Hematopoietic multipotent progenitor cell treated with erythropoietin and hydrocortisone succinate and interleukin-3 and kit ligand, for 4 days (in vitro differentiated cells): Measurements from ENCODE around the gene CHERP.

Source experiments
- DNase-seq: peaks from one replicate; pipeline ENCODE4 v3.0.0-alpha.2; 2015

CHERP gene

DNA sequence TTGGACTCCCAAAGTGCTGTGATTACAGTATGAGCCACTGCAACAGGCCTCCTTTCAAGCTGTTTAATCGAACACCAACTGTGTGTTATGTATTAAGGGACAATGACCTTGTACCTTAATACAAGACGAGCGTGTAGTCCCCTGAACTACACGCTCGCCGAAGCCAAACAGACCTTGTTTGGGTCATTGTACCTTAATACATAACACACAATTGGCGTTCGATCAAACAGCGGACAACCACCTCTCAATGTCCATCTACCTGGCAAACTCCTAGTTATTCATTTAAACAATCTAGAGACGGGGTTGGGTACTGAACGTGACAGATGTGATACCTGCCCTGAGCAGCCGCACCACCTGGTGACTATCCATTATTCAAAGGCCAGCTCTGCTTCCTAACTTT, 1.3 kb downstream of the CHERP start:
- no peak for DNase-seq

DNA sequence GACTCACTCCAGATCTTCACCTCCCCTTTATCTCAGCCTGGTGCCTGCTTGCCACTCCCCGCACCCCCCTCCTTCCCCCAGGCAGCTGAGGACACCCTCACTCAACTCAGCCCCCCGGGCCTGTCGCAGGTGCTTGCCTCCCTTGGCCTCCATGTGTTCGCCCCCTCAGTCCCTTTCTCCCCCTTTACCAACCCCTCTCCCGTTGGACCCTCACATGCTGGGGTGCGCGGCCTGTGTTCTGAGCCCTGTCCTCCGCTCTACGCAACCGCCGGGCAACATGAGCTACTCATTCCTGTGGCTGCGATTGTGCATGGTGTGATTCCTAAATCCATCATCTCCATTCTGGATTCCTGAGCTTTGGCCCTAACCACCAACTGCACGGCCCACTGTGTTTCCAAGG, 5.1 kb downstream of the CHERP start:
- DNase-seq = no peak

DNA sequence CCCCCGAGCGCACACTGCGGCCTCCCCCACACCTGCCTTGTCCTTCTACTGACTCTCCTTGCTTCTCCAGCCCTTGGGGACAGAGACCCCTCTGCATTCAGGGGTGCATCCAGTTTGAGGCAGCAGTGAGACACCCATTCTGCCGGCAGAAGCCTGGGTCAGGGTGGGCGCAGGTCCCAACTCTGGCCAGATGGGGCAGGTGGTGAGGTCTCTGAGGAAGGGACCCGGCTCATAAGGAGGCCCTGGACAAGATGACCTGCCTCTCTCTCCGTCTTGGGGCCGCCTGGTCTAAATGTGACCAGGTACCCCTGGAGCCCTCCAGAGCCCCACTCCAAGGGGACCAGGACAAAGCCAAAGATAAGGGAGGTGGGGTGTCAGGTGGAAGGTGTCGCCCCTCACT, 6.1 kb downstream of the CHERP start:
- no peak for DNase-seq

DNA sequence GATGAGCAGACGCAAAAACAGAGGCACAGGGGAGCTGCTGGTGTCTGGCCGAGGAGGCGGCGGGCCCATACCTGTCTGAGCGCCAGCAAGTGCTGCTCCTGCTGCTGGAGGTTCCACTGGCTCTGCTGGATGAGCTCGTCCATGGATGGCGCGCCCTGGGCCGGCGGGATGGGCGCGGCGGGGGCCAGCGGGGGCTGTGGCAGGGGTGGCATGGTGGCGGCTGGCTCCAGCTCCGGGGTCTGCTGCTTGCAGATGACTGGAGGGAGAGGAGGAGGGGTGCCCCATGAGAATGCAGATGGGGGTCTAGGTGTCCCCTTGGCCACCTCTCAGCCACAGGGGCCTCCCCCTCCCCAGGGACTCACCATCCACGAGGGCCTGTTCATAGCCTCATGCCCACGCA, 6.9 kb downstream of the CHERP start:
- no peak for DNase-seq

DNA sequence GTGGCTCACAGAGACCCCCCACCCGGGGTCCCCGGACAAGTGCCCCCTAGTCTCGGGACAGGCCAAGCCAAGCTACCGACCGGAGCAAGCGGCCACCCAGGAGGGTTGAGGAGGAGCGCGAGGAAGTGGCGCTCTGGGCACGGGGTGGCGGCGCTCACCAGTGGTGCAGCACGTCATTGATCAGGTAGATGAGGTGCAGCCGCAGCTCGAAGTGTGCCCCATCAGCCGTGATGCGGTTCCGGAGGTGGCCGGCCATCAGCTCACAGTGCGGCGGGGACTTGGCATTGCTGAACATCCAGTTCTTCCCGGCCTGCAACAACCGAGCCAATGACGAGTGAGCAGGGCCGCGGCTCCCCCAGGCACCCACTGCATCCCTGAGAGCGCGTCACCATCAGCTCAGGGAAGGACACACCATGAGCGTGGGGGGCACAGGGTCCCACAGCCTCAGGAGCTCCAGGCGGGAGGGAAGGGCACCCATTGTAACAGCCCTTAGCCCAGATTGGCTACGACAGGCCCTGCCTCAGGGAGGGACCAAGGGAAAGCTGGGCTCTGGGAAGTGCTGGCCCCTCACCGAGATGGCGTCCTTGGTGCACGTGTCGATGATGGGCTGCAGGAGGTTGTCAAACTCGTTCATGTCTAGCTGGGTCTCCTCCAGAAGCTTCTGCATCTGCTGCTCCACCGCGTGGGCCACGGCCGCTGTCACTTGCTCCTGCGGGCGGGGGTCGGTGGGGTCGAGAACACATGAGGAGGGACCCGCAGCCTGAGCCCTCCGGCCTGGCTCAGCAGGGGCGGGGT, 9.6 kb downstream of the CHERP start:
- DNase-seq = no peak

DNA sequence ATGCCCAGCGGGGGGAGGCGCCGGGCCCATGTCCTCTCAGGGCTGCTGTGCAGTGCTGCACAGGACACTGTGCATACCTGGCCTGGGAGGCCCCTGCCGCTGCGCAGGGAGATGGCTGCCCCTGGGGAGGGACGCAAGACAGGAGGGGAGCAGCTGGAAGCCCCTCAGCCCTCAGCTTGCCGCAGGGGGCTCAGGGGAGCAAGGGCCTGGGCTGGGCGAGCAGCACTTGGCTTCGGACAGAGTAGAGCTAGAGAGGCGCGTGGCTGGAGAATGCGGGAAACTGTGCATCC, 10.9 kb downstream of the CHERP start:
- DNase-seq = no peak

DNA sequence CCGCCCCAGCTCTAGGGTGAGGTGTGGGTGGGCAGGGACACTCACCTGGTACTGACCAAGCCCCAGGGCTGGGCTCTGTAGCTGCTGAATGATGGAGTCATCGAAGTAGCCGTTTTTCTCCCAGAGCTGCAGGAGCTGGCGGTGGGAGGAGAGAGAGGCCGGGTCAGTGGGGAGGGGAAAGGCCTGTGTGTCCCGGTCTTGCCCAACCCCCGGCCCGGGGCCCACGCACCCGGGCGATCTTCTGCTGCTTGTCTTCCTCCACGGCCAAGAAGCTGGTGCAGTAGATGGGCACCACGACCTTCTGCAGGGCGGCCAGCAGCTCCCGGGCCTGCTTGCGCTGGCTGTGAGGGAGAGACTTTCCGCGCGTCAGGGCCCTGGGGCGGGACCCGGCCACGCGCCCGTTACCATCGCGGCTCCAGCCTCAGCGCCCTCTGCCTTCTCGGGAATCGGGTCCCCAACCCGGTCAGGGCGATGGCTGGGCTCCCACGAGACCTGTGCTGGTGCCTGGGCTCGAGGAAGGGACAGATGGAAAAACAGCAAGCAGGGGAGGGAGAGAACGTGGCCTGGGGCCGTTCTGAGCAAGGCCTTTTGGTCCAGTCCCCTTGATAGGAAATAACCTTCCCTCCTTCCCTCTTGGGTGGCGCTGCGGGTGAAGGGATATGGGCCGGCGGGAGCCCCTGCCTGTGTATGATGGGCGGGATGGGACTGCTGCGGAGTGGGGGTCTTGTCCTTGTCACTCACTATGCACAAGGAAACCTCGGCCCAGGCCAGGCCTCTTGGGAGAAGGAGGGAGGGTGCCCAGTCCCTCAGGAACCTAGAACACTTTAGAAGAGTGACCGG, 11.5 kb downstream of the CHERP start:
- DNase-seq = no peak

DNA sequence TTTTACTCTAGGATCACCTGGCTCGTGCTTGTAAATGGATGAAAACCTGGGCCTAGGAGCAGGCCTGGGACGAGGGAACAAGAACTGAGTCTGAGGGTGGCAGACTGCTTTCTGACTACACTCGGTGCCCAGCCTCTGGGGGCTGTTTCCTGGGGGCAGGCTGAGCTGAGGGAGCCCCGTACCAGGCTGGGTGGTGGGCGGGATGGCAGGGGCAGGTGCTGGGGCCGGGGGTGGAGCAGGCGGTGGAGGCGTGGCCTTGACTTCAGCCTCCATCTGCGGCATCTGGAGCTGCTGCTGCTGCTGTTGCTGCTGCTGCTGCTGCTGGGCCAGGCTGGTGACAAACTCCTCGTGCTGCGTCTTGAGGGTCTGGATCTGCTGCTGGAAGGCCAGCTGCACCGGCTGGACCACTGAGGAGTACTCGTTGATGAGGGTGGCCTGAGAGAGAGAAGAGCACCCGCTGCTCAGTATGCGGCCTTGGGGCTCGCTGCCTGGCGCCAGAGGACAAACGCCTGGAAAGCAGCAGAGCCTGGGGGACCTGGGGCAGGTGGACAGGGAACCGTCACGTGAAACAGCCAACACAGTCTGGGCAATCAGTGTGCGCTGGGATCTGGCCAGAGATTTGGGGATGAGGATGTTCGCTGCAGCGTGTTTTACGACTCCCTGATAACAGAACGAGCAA, 12.6 kb downstream of the CHERP start:
- DNase-seq = no peak

DNA sequence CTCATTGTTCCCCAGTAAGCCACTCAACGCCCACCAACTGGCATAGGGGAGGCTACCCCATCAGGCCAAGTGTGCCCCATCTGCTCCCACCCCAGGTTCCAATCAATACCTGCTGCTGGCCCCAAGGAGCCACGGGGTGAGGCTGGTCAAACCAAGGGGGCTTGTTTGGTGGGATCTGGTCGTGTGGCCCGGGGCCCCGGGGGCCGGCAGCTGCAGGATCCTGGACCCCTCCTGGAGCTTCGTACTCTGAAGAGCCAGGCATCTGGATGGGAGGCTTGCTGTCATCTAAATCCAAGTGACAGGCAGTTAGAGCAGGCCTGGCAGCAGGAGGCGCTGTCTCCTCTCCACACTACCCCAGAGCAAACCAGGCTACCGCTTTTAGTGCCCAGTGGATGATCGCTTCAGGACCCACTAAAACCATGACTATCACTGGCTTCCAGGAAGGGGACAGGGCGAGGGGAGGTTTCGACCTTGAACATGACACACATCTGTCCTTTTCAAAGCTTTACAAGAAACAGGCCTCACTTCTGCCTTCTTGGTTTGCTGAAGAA, 14.2 kb downstream of the CHERP start:
- DNase-seq = peak; percentile 65

DNA sequence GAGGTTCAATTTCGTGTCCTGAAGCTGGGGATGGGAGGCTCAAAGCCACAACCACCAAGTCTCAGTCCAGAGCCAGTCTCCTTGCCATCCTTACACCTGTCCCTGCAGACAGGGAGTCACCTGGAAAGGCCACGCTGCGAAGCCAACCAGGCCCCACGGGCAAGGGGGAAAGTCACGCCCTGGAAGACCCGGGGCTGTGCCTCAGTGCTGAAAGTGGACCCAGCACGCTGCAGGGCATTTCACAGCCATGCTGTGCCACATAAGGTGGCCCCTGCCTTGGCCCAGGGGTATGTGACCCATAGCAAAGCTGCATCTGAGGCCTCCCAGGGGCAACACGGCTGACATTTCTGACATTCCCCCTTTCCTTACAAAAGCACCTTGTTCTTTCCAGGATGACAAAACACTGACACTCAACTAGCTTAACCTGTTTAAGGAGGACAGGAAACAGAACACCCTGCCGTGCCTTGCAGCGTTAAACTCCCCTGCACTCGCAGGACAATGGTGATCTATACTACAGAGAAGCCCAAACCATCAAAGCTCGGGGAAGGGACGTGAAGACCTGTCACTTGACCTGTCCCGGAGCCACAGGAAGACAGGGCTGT, 14.8 kb downstream of the CHERP start:
- no peak for DNase-seq

DNA sequence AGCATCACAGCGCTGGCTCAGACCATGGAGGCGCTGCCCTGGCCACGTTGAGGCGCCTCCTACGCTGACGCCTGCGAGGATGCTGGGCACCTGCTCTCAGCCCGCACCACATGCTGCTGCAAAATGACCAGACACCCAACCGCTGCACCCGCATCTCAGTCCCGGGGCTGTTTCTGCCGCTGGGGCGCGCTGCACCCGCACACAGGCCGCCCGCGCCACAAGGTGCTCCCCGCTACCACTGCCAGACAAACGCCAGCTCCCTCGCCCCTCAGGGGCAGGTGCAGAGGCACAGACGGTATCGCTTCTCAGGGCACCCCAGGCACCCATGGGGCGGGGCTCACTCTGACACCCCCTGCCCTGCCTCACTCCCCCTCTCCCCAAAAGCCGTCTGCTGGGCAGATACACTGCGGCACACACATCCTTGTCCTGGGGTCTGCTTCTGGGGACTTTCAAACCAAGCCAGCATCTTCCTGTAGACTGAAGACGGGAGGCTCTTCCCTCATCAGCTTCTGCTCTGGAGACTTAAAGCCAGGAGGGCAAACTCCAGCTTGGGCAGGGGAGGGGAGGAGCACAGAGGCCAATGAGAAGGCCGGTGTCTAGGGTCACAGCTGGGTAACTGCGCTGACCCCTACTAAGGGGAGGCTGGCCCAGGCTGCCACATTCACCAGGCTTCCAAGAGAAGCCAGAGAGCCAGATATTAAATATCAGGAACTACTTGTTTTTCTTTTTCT, 16.3 kb downstream of the CHERP start:
- DNase-seq = no peak

DNA sequence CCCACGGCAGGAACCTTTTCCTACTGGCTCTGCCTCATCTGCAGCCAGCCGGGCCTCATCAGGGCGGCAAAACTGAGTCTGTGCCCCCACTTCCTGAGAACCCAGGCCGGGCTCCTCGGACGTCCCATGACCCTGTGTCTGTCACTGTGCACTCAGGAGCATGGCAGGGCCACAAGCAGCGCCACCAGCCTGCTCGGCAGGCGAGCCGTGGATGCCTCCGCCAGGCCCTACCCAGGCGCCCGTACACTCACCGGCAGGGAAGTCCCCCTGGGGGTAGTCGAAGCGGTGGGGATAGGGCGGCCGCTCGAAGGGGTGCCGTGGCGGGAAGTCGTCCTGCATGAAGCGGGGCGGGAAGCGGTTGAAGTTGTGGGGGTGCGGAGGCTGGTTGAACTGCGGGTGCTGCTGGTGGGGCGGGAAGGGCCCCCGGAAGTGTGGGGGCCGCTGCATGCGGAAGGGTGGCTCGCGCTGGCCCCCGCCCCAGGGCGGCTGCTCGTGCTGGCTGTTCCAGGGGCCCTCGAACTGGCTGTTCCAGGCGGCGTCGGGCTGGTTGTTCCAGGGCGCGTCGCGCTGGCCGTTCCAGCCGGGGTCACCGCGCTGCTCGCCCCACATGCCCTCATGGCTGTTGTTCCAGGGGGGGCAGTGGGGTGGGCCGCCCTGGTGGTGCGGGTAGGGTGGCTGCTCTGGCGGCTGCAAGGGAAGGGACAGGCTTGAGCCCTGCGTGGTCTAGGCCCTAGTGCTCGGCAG, 17.1 kb downstream of the CHERP start:
- no peak for DNase-seq

DNA sequence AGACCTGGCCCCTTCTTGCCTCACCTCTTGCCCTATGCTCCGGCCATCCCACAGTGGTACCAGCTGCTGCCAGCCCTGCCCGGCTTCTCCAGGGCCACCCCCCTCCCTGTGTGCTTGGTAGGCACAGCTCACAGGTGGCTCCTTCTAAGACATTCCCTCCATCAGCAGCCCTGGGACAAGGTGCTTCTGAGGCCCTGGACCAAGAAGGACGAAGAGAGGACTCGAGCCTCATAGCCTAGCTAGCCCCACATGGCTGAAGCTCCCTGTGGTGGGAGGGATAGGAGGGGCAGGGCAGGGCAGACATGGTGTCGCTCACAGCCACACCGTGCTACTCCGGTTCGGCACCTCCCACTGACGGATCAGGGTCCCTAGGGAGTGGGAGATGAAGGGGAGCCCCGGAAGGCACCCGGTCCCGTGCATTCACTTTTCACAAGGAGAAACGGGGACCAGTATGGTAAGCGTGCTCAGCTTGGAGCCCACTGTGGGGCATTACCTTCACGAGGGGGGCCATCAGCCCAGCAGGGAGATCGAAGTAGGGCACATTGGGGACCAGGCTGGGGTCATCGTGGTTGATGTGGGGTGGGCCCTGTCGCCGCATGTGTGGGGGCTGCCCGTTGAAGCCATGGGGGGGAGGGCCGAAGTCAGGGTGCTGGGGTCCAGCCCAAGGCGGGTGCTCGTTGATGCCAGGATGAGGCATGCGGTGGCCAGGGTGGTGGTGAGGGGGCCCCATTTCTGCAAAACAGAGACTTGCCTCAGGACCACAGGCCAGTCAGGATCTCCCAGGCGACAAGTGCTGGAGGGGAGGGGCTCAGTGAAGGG, 19.5 kb downstream of the CHERP start:
- no peak for DNase-seq

DNA sequence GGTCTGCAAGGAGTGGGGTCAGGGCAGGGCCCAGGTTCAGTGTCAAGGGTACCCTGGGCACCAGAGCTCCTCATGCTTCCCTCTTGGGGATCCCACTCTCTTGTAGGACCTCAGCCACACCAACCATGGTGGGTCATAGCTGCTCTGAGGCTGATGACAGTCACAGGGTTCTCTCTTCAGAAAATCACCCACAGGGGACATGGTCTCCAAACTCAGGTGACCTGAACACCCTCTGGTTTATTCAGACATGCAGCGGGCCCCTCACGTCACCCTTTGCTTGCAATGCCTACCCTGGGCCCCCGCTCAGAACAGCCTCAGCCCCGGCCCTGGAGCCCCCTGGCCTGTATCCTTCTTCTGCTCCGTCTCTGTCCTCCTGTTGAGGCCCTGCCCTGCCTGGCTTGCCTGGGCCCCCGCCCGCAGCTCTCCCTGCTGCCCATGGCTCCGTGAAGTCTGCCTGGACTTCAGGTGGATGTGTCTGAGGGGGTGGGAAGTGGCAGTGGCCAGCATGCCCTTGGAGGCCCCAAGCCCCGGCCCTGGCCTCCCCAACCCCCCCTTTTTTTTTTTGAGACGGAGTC, 20.4 kb downstream of the CHERP start:
- no peak for DNase-seq

DNA sequence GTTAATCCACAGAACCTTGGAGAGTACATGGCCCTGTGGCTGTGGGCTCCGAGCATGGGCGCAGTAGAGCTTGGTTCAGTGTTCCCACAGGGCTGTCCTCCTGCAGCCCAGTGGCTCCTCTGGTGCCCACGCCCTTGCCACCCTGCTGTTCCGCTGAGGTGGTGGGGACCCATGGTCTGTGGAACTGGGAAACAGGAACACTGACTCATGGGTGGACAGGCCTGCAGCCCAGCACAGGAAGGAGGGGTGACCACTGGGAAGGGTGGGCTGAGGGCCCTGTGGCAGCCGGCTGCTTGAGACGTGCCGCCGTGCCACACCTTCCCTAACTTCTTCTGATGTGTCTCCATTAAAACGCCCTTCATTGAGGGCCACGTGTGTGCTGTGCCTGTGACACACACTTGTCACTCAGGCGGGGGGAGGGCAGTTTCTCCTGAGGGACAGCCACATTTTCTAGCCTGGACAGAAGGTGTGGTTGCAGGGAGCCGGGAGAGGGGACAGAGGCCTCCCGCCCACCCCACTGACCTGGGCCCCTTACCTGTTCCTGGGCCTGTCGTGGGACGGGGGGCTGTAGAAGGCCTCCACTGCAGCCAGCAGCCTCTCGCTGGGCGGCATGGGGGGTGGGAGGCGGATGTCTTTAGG, 21.1 kb downstream of the CHERP start:
- DNase-seq = no peak

DNA sequence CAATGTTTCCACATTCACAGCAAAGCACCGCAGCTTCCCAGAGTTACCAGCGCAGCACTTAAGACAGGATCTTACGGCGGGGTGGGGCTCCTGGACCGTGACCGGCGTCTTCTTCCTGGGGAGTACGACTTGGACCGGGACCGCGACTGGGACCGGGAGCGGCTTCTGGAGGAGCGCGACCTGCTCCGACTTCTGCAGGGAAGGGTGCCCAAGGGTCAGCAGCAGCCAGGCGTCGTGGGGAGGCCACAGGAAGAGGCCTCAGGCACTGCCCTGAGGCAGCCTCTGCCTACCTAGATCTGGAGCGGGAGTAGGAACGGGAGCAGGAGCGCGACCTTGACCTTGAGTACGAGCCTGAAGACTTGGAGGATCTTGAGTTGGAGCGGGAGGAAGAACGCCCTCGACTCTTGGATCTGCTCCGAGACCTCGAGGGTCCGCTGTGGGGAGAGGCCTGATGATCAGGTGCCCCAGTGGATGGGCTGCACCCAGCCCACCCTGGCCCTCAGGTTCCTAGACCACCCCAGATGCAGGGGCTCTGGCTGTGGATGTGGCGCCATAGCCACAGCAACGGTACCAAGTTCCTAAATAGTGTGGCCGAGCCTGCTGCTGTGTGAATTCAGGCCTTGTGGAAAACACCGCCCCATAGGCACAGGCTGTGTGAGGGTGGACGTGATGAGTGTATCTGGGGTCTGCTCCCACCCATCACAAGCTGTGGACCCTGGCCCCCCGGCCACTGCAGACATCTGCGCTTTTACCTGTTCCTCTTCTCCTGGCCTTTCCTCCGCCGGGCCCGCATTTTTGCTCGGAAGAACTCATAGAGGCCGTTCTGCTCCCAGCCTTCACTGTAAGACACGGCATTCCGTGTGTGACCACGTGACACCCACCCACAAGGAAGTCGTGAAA, 21.9 kb downstream of the CHERP start:
- DNase-seq = no peak

DNA sequence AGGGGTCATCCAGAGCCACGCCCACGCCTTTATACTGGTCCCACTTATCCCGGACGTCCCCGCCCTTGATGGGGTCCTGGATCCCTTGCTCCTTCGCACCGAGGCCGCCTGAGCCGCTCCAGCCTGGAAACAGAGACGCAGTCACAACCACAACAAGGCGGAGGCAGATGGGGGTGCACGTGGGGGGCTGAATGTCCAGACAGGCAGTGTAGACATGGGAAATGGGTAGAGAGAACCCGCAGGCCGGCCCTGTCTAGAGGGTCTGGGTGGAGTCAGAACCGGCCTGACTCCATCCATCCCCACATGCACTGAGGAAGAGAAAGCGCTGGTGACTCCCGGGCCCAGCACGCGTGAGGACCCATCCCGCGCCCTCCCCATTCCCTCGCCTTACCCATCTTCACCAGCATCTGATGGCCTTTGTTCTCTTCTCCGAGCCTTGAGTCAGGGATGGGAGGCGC, 23.0 kb downstream of the CHERP start:
- DNase-seq = no peak

DNA sequence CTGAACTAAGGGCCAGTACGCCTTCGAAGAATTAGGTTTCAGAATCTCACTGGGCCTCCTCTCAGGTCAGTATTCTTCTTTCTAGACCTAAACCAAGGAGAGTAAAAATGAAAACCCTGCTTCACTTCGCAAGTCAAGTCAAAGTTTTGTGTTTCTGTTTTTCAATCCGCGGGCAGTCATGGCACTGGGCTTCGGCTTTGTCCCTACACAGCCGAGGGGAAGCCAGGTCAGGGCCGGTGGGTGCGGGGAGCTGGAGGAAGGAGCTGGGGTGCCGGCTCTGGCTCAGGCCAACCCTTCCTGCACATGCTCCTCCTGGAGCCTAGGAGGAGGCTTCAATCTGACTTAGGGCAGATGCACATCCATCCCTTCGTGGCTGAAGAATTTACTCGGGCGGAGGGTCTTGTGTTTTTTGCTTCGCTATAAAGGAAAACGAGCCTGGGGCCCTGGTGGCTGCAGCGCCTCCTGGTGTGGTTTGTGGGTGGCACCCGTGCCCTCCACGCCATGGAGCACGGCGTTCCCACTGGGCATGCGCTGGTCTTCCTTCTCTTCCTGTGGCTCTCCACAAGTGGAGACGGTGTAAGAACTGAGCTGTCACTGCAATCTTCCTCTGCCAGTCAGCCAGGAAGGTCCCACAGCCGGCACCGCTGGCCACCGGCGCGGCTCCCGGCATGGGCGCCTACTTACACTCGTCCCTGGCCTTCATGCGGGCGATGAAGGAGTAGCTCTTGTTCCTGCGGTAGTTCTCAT, 23.6 kb downstream of the CHERP start:
- DNase-seq = no peak
